Activated naive CD8-positive, alpha-beta T cell treated with anti-CD3 and anti-CD28 coated beads, Interleukin-2, amount 50 U/mL, for 24 hours (primary cell): Measurements from ENCODE around the gene NRCAM.

Experiments used
- ATAC-seq: fragments of 150-1000 bp; cut with Tn5 transposase; one replicate; pipeline ENCODE4 v1.10.0; 2021
- DNase-seq: peaks from one replicate; pipeline ENCODE4 v3.0.0; 2021
- H3K27ac Mint-ChIP-seq: one replicate; pipeline ENCODE4 v1.8.0; 2021; ENCODE audit warnings: mild to moderate bottlenecking, mixed read lengths
- H3K27me3 Mint-ChIP-seq: one replicate; pipeline ENCODE4 v1.8.0; 2021; ENCODE audit warnings: mixed read lengths
- H3K36me3 Mint-ChIP-seq: one replicate; pipeline ENCODE4 v1.8.0; 2021; ENCODE audit warnings: low read depth, mixed read lengths
- H3K4me1 Mint-ChIP-seq: one replicate; pipeline ENCODE4 v1.8.0; 2021; ENCODE audit warnings: mixed read lengths
- H3K4me3 Mint-ChIP-seq: one replicate; pipeline ENCODE4 v1.8.0; 2021; ENCODE audit warnings: mild to moderate bottlenecking, moderate library complexity, mixed read lengths
- H3K9me3 Mint-ChIP-seq: one replicate; pipeline ENCODE4 v1.8.0; 2021; ENCODE audit warnings: mixed read lengths

NRCAM gene

GRCh38 chr7:108164342-108164741 lies 291.9 kb downstream of the NRCAM start:
- no peaks in the 10 kb centered on the region for H3K4me1 Mint-ChIP-seq
- no peak for ATAC-seq
- H3K9me3 Mint-ChIP-seq, result peaks cover 3% of the 10 kb centered on the region
- H3K4me3 Mint-ChIP-seq, result no peak overlapping the region
- peaks cover 2% of the 10 kb centered on the region for H3K27me3 Mint-ChIP-seq
- peaks cover 2% of the 10 kb centered on the region for H3K36me3 Mint-ChIP-seq
- no peak for DNase-seq
- no peak overlapping the region for H3K27ac Mint-ChIP-seq

- no peak for DNase-seq
- Mint-ChIP-seq H3K4me3 (no peak overlapping the region), H3K4me1 (peaks cover 3% of the 10 kb centered on the region)
Observed at GRCh38 chr7:108158776-108159175, 297.5 kb downstream of the NRCAM start.

DNA sequence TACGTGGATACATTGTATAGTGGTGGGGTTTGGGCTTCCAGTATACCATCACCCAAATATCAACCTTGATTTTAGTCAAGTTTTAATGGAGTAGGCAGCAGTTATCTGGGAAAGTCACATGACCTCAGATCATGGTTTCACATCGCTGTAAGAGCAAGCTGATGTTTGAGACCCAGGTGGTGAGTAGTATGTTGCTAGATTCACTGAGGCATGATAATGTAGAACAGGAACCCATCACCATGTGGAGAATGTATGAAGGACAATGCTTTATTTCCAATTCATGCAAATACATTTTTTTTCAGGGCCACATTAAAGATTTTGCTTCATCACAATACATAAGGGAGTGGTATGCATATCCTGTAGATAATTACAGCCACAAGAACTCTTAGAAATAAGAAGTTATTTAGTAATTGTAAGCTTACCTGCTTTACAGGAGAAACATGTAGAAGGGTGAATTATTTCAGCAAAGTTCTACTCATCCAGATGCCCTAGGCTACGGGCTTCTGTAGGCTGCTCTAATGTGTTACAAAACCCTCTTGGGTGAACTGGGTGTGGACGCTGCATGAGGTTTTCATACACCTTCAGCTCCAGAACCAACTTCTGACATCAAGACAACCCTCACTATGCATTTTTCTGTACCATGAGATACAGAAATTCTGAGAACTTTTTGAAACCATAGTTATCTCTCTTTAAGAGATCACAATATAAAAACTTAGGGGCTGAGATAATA lies 298.5 kb downstream of the NRCAM start:
- Mint-ChIP-seq H3K27me3 (peaks cover 4% of the 10 kb centered on the region), H3K4me1 (peaks cover 3% of the 10 kb centered on the region), H3K36me3 (no peaks in the 10 kb centered on the region), H3K9me3 (no peaks in the 10 kb centered on the region), H3K27ac (no peak overlapping the region), H3K4me3 (no peak overlapping the region)
- ATAC-seq, result no peak
- no peak for DNase-seq

More at GRCh38 chr7:108158776-108159175, 297.5 kb downstream of the NRCAM start:
- no peak for ATAC-seq
- Mint-ChIP-seq H3K36me3 (peaks cover 2% of the 10 kb centered on the region), H3K9me3 (peaks cover 3% of the 10 kb centered on the region), H3K27me3 (peaks cover 4% of the 10 kb centered on the region), H3K27ac (no peak overlapping the region)

DNA sequence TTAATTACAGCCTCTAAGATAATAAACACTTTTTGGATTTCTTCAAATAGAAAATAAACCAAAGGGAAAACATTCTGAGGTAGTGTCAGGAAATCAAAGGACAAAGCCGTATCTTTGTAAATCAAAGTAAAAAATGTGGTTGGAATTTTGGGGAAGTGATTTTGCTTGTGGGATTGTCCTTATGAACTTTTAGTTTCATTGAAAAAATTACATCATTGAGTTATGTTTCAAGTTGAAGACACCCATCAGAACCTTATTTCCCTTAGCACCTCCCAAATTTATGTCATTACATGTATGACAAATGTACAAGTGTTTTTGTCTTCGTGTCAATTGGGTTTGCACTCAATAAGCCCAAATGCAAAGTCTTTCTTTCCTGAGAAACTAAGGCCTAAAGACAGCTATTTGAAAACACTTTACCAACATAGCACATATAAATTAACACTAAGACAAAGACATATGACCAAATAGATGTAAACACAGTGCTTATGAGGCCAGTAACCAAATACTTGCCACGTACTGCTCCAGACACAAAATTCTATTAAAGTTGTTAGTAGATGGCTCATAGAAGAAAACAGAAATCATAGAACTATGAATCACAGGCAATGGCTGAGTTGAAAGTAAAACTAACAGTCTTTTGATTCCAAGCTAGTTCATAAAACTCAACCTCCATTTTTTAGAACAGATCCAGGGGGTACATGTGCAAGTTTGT lies 299.2 kb downstream of the NRCAM start:
- no peaks in the 10 kb centered on the region for H3K9me3 Mint-ChIP-seq
- H3K4me1 Mint-ChIP-seq, result peaks cover 3% of the 10 kb centered on the region
- no peak for ATAC-seq
- peaks cover 4% of the 10 kb centered on the region for H3K27me3 Mint-ChIP-seq
- H3K4me3 Mint-ChIP-seq, result no peak overlapping the region
- no peak overlapping the region for H3K27ac Mint-ChIP-seq
- no peaks in the 10 kb centered on the region for H3K36me3 Mint-ChIP-seq
- no peak for DNase-seq

GRCh38 chr7:108152198-108152597 lies 304.0 kb downstream of the NRCAM start:
- peaks cover 1% of the 10 kb centered on the region for H3K27me3 Mint-ChIP-seq
- no peak overlapping the region for H3K27ac Mint-ChIP-seq
- H3K4me1 Mint-ChIP-seq, result no peaks in the 10 kb centered on the region
- ATAC-seq (no peak), DNase-seq (no peak)
- H3K4me3 Mint-ChIP-seq, result no peak overlapping the region
- no peaks in the 10 kb centered on the region for H3K36me3 Mint-ChIP-seq
- no peaks in the 10 kb centered on the region for H3K9me3 Mint-ChIP-seq

GRCh38 chr7:108149908-108150307 lies 306.3 kb downstream of the NRCAM start:
- Mint-ChIP-seq H3K4me3 (no peak overlapping the region), H3K9me3 (no peaks in the 10 kb centered on the region), H3K27me3 (no peaks in the 10 kb centered on the region), H3K4me1 (no peaks in the 10 kb centered on the region), H3K27ac (no peak overlapping the region), H3K36me3 (no peaks in the 10 kb centered on the region)
- DNase-seq (no peak), ATAC-seq (no peak)

DNA sequence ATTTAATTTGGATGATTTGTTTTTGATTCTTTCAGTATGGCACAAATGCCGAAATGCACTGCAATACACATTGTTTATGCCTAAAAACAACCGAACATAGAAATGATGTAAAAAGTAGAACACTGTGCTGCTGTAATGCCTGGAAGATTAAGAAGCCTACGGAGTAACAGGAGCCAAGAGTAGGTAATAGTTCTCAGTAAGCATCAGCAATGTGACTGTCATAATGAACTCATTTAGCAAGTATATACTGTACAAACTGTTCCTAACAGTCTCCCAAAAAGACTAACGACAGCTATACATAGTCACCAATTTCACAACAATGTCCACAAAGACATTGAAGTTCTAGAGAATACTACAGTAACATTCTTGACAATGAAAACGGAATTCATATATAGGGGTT lies 307.1 kb downstream of the NRCAM start:
- Mint-ChIP-seq H3K4me3 (no peak overlapping the region), H3K4me1 (no peaks in the 10 kb centered on the region), H3K27ac (no peak overlapping the region), H3K36me3 (no peaks in the 10 kb centered on the region), H3K27me3 (no peaks in the 10 kb centered on the region), H3K9me3 (no peaks in the 10 kb centered on the region)
- ATAC-seq (no peak), DNase-seq (no peak)

GRCh38 chr7:108147031-108147563 lies 309.1 kb downstream of the NRCAM start:
- Mint-ChIP-seq H3K4me1 (no peaks in the 10 kb centered on the region), H3K27ac (no peak overlapping the region), H3K27me3 (no peaks in the 10 kb centered on the region), H3K4me3 (no peak overlapping the region), H3K9me3 (no peaks in the 10 kb centered on the region), H3K36me3 (no peaks in the 10 kb centered on the region)
- DNase-seq (no peak), ATAC-seq (no peak)

- DNase-seq (peak; percentile 62), ATAC-seq (no peak)
- H3K4me1 Mint-ChIP-seq, result no peaks in the 10 kb centered on the region
- H3K9me3 Mint-ChIP-seq, result no peaks in the 10 kb centered on the region
- no peaks in the 10 kb centered on the region for H3K36me3 Mint-ChIP-seq
- no peaks in the 10 kb centered on the region for H3K27me3 Mint-ChIP-seq
- no peak overlapping the region for H3K27ac Mint-ChIP-seq
- H3K4me3 Mint-ChIP-seq, result no peak overlapping the region
Observed at GRCh38 chr7:108146070-108146842, 310.0 kb downstream of the NRCAM start.

DNA sequence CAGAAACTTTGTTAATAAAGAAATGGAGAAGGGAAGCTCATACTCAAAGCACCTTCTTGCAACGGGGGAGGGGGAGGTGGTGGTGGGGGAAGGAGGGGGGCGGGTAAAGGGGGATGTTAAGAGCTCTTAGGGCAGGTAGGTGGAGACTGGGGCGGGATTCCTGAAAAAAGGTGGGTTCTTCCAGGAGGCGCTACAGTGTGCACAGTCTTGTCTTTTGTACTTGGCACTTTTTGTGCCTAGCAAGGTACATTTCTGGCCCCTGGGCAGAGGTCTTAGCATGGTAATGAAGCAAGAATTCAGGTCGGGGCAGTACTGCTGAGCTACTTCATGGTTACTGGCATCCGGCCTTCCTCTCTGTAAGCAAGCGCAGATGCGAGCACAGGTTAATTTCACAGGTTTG lies 310.8 kb downstream of the NRCAM start:
- DNase-seq (no peak), ATAC-seq (no peak)
- Mint-ChIP-seq H3K27me3 (no peaks in the 10 kb centered on the region), H3K9me3 (no peaks in the 10 kb centered on the region), H3K4me1 (no peaks in the 10 kb centered on the region), H3K27ac (no peak overlapping the region), H3K4me3 (no peak overlapping the region), H3K36me3 (no peaks in the 10 kb centered on the region)

DNA sequence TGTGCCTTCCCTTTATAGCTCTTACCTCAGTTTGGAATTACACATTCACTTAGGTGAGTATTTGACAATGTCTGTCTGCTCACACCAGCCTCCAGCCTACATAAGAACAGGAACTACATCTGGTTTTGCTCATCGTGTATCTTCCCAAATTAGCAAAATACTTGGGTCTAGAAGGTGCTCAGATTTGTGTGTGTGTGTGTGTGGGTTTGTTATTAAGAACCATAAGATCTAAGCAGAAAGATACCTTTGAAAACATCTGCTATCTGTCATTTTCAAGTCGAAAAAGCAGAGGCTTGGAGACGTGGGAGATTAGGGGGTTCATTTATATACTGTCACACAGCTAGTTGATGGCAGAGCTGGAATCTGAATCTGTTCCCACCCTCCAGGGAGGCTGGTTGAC lies 311.3 kb downstream of the NRCAM start:
- H3K36me3 Mint-ChIP-seq, result no peaks in the 10 kb centered on the region

DNA sequence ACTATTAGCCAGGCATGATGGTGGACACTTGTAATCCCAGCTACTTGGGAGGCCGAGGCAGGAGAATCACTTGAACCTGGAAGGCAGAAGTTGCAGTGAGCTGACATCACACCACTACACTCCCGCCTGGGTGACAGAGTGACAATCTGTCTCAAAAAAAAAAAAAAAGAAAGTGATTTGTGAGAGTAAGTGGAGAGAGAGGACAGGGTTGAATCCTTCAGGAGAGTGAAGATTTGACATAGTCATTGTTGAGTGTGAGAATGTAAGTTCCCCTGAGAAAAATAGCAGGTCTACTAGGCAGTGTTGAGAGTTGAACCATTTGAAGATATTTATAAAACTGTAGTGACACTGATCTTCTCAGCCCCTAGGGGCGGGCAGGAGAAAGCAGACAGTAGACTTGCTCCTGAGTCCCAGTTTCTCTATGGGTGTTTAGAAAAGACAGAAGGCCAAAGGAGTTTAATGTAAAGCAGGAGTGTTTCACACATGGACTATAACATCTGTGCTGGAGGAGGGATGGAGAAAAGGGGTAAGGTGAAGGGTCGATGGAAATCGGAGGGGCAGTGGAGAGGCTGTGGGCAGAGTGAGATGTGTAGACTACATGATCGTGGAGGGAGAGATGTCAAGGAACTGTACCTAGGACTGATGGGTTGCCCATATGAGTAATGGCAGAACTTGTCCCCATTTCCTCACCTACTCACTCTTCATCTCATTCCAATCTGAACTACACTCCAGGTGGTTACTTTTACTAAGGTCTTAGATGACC lies 312.4 kb downstream of the NRCAM start:
- Mint-ChIP-seq H3K27me3 (no peaks in the 10 kb centered on the region), H3K36me3 (no peaks in the 10 kb centered on the region), H3K4me1 (no peaks in the 10 kb centered on the region), H3K4me3 (no peak overlapping the region), H3K9me3 (no peaks in the 10 kb centered on the region), H3K27ac (no peak overlapping the region)
- no peak for DNase-seq
- ATAC-seq, result peak; percentile 28

More for the DNA sequence above, 311.3 kb downstream of the NRCAM start:
- ATAC-seq, result no peak
- Mint-ChIP-seq H3K27ac (no peak overlapping the region), H3K4me1 (no peaks in the 10 kb centered on the region), H3K27me3 (no peaks in the 10 kb centered on the region), H3K9me3 (no peaks in the 10 kb centered on the region), H3K4me3 (no peak overlapping the region)
- DNase-seq, result no peak

DNA sequence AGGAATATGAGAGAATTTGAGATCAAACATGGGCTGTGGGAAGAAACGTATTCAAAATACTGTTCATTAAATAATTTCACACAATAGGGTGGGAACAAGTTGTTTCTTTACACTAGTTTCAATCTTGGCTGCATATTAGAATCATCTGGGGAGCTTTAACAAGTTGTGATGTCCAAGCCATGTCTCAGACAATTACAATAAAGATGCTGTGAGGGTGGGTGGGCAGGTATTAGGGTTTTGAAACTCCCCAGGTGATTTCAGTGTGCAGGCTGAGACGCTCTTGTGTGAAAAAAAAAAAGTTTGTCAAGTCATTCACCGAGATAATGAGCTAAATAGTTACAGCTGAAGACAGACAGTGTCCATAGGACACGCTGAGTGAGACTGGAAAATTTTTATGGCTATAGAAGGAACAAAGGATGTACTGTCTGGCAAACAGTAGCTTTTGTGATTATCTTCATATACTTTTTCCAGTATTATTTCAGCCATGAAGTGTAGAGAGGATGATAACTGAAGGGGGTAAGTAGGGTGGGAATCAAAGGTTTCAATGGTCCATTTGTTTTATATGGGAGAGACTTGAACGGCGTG lies 313.5 kb downstream of the NRCAM start:
- H3K4me1 Mint-ChIP-seq, result peaks cover 6% of the 10 kb centered on the region
- no peaks in the 10 kb centered on the region for H3K36me3 Mint-ChIP-seq
- H3K27me3 Mint-ChIP-seq, result peaks cover 2% of the 10 kb centered on the region
- H3K27ac Mint-ChIP-seq, result no peak overlapping the region
- DNase-seq (no peak), ATAC-seq (no peak)
- no peak overlapping the region for H3K4me3 Mint-ChIP-seq
- peaks cover under 1% of the 10 kb centered on the region for H3K9me3 Mint-ChIP-seq

- Mint-ChIP-seq H3K27me3 (peaks cover 2% of the 10 kb centered on the region), H3K4me3 (no peak overlapping the region), H3K9me3 (peaks cover 6% of the 10 kb centered on the region), H3K36me3 (peaks cover 5% of the 10 kb centered on the region), H3K27ac (no peak overlapping the region), H3K4me1 (peaks cover 11% of the 10 kb centered on the region)
- DNase-seq, result no peak
- no peak for ATAC-seq
Observed at GRCh38 chr7:108142180-108142579, 314.1 kb downstream of the NRCAM start.
